NB4 (cell line): ENCODE results near the gene ACSL6.
A peak's percentile ranks its signal among the peaks of the same experiment; 100 is the strongest.

Source experiments
- DNase-seq: peaks from one replicate; pipeline ENCODE4 v3.0.0; 2010; ENCODE audit warnings: low read depth
- H3K4me3 ChIP-seq: one replicate; pipeline ENCODE4 v1.5.1; 2011; ENCODE audit warnings: mild to moderate bottlenecking, low read depth, low read length, moderate library complexity
- CTCF ChIP-seq: IDR thresholded peaks from one replicate; pipeline ENCODE4 v1.5.1; 2012; ENCODE audit warnings: low read depth, low read length
- MAX ChIP-seq: IDR thresholded peaks from 2 replicates; pipeline ENCODE4 v1.6.1; 2011; ENCODE audit warnings: low read depth, low read length
- MYC ChIP-seq: IDR thresholded peaks from 2 replicates; pipeline ENCODE4 v1.6.1; 2011; ENCODE audit warnings: low read depth, low read length
- POLR2A ChIP-seq: IDR thresholded peaks from 2 replicates; pipeline ENCODE4 v1.6.1; 2011; ENCODE audit warnings: mild to moderate bottlenecking; ENCODE audit not compliant: insufficient read length; ENCODE audit errors: extremely low read depth

ACSL6 gene

GRCh38 chr5:132057498-132058255, 46.2 kb upstream of the ACSL6 start:
- TF ChIP-seq CTCF (no peak), MAX (no peak), MYC (no peak), POLR2A (no peak)
- no peak for DNase-seq
- H3K4me3 ChIP-seq: no peak overlapping the region

GRCh38 chr5:132056610-132057497, 45.4 kb upstream of the ACSL6 start:
- no peak overlapping the region for H3K4me3 ChIP-seq
- TF ChIP-seq POLR2A (no peak), MAX (no peak), MYC (no peak), CTCF (no peak)
- no peak for DNase-seq

GRCh38 chr5:132055808-132056609, 44.6 kb upstream of the ACSL6 start:
- H3K4me3 ChIP-seq: no peak overlapping the region
- peak; percentile 46 for DNase-seq
- no peak for TF ChIP-seq POLR2A
- peak; percentile 74 for TF ChIP-seq MYC
- TF ChIP-seq MAX: peak; percentile 82

DNA sequence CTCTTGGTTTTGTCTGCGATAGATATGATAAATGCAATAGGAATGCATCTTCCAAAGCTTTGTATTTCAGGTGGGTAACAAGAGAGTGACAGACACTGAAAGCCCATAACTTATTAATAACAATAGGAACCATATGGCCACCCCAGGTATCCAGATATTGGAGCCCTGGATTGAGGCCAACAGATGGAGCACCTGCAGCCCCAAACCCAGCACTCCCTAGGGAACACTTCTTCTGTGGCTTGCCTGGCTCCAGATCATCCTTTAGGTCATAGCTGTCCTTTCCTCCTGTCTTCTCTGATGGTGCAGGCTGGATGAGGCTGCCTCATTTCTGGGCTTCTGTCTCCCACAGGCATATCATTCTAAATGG, 44.0 kb upstream of the ACSL6 start:
- no peak for TF ChIP-seq MYC
- TF ChIP-seq CTCF: no peak
- no peak for TF ChIP-seq MAX
- no peak for TF ChIP-seq POLR2A
- no peak overlapping the region for H3K4me3 ChIP-seq
- DNase-seq: no peak

- H3K4me3 ChIP-seq: no peak overlapping the region
- TF ChIP-seq MYC (no peak), CTCF (no peak), MAX (no peak), POLR2A (no peak)
- no peak for DNase-seq
Observed at GRCh38 chr5:132054697-132055440, 43.4 kb upstream of the ACSL6 start.
